IMR-90 (cell line): ENCODE results near the gene ILRUN.

Experiments
- BHLHE40 ChIP-seq: fragments of 150-350 bp; IDR thresholded peaks from 2 replicates; pipeline ENCODE4 v1.6.1; 2016; ENCODE audit warnings: mild to moderate bottlenecking, low read depth, low read length
- CEBPB ChIP-seq: IDR thresholded peaks from 2 replicates; pipeline ENCODE4 v1.6.1; 2012; ENCODE audit warnings: low read depth, low read length, improper control_type of control experiment
- CHD1 ChIP-seq: IDR thresholded peaks from 2 replicates; pipeline ENCODE4 v1.6.1; 2012; ENCODE audit warnings: low read depth, low read length, improper control_type of control experiment
- CTCF ChIP-seq: conservative IDR thresholded peaks from 2 replicates; pipeline ENCODE4 v1.5.1; 2012; ENCODE audit warnings: mild to moderate bottlenecking, low read depth, low read length, improper control_type of control experiment
- ELK1 ChIP-seq: fragments of 150-350 bp; IDR thresholded peaks from 2 replicates; pipeline ENCODE4 v1.6.1; 2016; ENCODE audit warnings: low read depth, mild to moderate bottlenecking, low read length, moderate library complexity, borderline replicate concordance
- FOS ChIP-seq: fragments of 150-350 bp; IDR thresholded peaks from 2 replicates; pipeline ENCODE4 v1.6.1; 2016; ENCODE audit warnings: low read depth, low read length
- MAFK ChIP-seq: IDR thresholded peaks from 2 replicates; pipeline ENCODE4 v1.6.1; 2012; ENCODE audit warnings: low read depth, low read length, improper control_type of control experiment
- MXI1 ChIP-seq: IDR thresholded peaks from 2 replicates; pipeline ENCODE4 v1.6.1; 2012; ENCODE audit warnings: low read depth, mild to moderate bottlenecking, low read length, moderate library complexity, borderline replicate concordance
- POLR2A ChIP-seq: IDR thresholded peaks from 2 replicates; pipeline ENCODE4 v1.6.1; 2012; ENCODE audit warnings: mild to moderate bottlenecking, low read depth, low read length
- RAD21 ChIP-seq: IDR thresholded peaks from 2 replicates; pipeline ENCODE4 v1.6.1; 2012; ENCODE audit warnings: low read length, improper control_type of control experiment
- RCOR1 ChIP-seq: IDR thresholded peaks from 2 replicates; pipeline ENCODE4 v1.6.1; 2012; ENCODE audit warnings: mild to moderate bottlenecking, low read length, improper control_type of control experiment; ENCODE audit not compliant: insufficient replicate concordance
- RFX5 ChIP-seq: IDR thresholded peaks from 2 replicates; pipeline ENCODE4 v1.8.0; 2012; ENCODE audit warnings: low read depth, mild to moderate bottlenecking, low read length, moderate library complexity
- SMC3 ChIP-seq: fragments of 150-350 bp; IDR thresholded peaks from 2 replicates; pipeline ENCODE4 v1.6.1; 2016; ENCODE audit warnings: low read depth, mild to moderate bottlenecking, antibody characterized with exemption, low read length, moderate library complexity
- USF2 ChIP-seq: fragments of 150-350 bp; IDR thresholded peaks from 2 replicates; pipeline ENCODE4 v1.6.1; 2017; ENCODE audit warnings: mild to moderate bottlenecking, antibody characterized with exemption, low read length, low read depth

- TF ChIP-seq POLR2A = no peak
- no peak for TF ChIP-seq CTCF
- no peak for TF ChIP-seq SMC3
- TF ChIP-seq ELK1 = no peak
- TF ChIP-seq CHD1 = no peak
- TF ChIP-seq RAD21 = no peak
- no peak for TF ChIP-seq BHLHE40
- no peak for TF ChIP-seq MAFK
- TF ChIP-seq USF2 = no peak
- peak; percentile 9; the same call in 1 of the 2 replicates for TF ChIP-seq CEBPB
- TF ChIP-seq RCOR1 = no peak
- TF ChIP-seq MXI1 = no peak
- TF ChIP-seq FOS = no peak
- TF ChIP-seq RFX5 = no peak
Measured at GRCh38 chr6:34742094-34742493, 45.5 kb upstream of the ILRUN start.
